Endothelial cell (in vitro differentiated cells): Measurements from ENCODE around the gene DYNC2H1. TPM values are rescaled to one million over a fixed set of nuclear protein-coding genes. Genes with fewer than 3 reads are reported as not detected.

Experiments
- DNase-seq: peaks from one replicate; pipeline ENCODE4 v3.0.0; 2021; ENCODE audit warnings: low spot score
- H3K27ac Mint-ChIP-seq: one replicate; pipeline ENCODE4 v1.8.0; 2021; ENCODE audit warnings: mixed read lengths, inconsistent platforms; ENCODE audit not compliant: unreplicated experiment
- H3K27me3 Mint-ChIP-seq: one replicate; pipeline ENCODE4 v1.8.0; 2021; ENCODE audit warnings: mild to moderate bottlenecking, moderate library complexity, mixed read lengths, inconsistent platforms; ENCODE audit not compliant: unreplicated experiment
- H3K36me3 Mint-ChIP-seq: one replicate; pipeline ENCODE4 v1.8.0; 2021; ENCODE audit warnings: mild to moderate bottlenecking, low read depth, mixed read lengths, inconsistent platforms; ENCODE audit not compliant: unreplicated experiment
- H3K4me1 Mint-ChIP-seq: one replicate; pipeline ENCODE4 v1.8.0; 2021; ENCODE audit warnings: mild to moderate bottlenecking, mixed read lengths, inconsistent platforms; ENCODE audit not compliant: unreplicated experiment
- H3K4me3 Mint-ChIP-seq: one replicate; pipeline ENCODE4 v1.8.0; 2021; ENCODE audit warnings: mild to moderate bottlenecking, mixed read lengths, inconsistent platforms; ENCODE audit not compliant: unreplicated experiment
- H3K9me3 Mint-ChIP-seq: one replicate; pipeline ENCODE4 v1.8.0; 2021; ENCODE audit warnings: mixed read lengths, inconsistent platforms; ENCODE audit not compliant: unreplicated experiment
- total RNA-seq: library from RNA; stranded (reverse); fragmentation: NEBNext Ultra II Directional; extraction: Animal tissue kit (Norgen Biotek cat#: 25700); gene quantifications from one replicate; pipeline ENCODE4 v1.2.1, GENCODE V29; 2021; ENCODE audit not compliant: unreplicated experiment
- TF ChIP-seq, protein P1 (sequence below): fragments of 200-600 bp; sonication (generic); IDR thresholded peaks from one replicate; pipeline ENCODE4 v1.5.0; 2021; ENCODE audit warnings: antibody characterized with exemption; ENCODE audit not compliant: unreplicated experiment

DYNC2H1 gene
- total RNA-seq, 1 donor from 2014 or later, result 7.9 TPM

DNA sequence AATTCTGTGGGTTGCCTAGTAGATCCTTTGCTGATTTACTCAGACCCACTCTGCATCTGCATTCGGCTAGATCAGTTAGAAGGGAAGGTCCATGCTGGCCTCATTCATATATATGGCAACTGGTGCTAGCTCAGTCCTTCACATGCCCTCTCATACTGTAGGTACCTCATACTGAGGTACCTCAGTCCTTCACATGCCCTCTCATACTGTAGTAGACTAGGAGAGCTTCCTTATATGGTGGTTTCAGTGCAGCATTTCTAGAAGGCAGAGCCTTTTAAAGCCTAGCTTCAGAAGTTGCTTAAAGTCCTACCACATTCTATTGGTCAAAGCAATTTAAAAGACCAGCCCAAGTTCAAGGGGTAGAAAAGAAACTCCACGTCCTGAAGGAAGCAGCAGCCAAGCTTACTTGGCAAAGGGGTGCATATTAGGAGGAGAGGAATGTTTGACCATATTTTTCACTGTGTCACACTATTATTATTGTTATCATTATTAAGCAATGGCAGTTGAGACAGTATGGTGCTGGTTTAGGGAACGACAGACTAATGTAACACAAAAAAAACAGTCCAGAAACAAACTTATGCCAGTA lies 356.4 kb downstream of the DYNC2H1 start:
- Mint-ChIP-seq H3K27me3 (no peaks in the 10 kb centered on the region), H3K4me1 (no peaks in the 10 kb centered on the region), H3K27ac (no peak overlapping the region), H3K9me3 (no peaks in the 10 kb centered on the region), H3K36me3 (no peaks in the 10 kb centered on the region), H3K4me3 (no peak overlapping the region)
- no peak for DNase-seq
- TF ChIP-seq, protein P1, sequence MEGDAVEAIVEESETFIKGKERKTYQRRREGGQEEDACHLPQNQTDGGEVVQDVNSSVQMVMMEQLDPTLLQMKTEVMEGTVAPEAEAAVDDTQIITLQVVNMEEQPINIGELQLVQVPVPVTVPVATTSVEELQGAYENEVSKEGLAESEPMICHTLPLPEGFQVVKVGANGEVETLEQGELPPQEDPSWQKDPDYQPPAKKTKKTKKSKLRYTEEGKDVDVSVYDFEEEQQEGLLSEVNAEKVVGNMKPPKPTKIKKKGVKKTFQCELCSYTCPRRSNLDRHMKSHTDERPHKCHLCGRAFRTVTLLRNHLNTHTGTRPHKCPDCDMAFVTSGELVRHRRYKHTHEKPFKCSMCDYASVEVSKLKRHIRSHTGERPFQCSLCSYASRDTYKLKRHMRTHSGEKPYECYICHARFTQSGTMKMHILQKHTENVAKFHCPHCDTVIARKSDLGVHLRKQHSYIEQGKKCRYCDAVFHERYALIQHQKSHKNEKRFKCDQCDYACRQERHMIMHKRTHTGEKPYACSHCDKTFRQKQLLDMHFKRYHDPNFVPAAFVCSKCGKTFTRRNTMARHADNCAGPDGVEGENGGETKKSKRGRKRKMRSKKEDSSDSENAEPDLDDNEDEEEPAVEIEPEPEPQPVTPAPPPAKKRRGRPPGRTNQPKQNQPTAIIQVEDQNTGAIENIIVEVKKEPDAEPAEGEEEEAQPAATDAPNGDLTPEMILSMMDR, result no peak

DNA sequence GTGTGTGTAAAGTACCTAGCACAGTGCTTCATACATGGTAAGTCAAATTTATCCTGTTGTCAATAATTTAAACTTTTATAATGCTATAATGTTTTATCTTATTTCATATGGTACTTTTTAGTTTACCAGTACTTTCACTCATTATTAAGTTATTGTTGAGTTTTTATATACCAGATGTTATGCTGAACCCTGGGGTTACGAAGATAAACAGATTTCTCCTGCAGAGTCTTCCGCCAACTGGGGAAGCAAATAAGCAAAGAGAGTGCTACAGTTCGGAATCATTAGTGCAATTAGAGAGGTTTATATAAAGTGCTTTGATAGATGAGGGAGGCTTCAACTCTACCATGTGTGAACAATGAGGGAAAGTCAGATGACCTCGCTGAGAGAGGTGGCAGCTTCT lies 362.3 kb downstream of the DYNC2H1 start:
- Mint-ChIP-seq H3K4me1 (no peaks in the 10 kb centered on the region), H3K4me3 (no peak overlapping the region), H3K27me3 (no peaks in the 10 kb centered on the region), H3K36me3 (no peaks in the 10 kb centered on the region), H3K9me3 (no peaks in the 10 kb centered on the region), H3K27ac (no peak overlapping the region)
- TF ChIP-seq, protein P1, result no peak
- no peak for DNase-seq

DNA sequence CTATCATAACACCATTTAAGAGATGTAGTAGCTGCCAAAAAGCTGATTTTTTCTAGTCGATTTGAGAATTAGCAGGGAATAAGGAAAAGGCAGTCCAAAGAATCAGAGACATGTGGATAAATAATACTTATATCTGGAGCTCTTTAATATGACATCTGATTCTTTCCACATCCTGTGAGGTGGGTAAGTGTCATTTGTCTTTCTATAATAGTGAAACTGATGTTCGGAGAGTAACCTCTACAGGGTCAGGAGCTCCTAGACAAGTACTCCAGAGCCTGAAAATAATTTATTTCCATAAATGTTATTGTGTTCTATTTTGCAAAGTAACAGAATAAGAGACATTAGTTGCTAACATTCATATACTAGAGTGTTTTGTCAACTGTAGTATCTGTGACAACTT lies 367.6 kb downstream of the DYNC2H1 start:
- Mint-ChIP-seq H3K9me3 (no peaks in the 10 kb centered on the region), H3K36me3 (no peaks in the 10 kb centered on the region), H3K4me3 (no peak overlapping the region), H3K27ac (no peak overlapping the region), H3K27me3 (no peaks in the 10 kb centered on the region), H3K4me1 (no peaks in the 10 kb centered on the region)
- DNase-seq, result no peak
- TF ChIP-seq, protein P1, result no peak

DNA sequence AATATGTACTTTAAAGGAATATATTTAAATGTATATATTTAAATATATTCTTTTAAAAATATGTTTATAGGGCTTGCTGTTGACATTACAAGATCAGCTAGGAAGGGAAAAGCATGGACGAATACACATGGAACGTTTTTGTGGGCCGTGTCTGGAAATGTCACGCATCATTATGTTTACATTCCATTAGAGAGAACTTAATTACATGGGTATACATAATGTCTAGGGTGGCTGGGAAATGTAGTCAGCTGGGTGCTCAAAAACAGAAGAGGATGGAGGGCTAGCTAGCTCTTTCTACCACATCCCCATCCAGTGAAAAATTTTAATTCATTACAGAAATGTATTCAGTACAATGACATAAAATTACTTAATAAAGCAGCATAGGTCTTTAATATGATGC lies 371.2 kb downstream of the DYNC2H1 start:
- H3K9me3 Mint-ChIP-seq, result no peaks in the 10 kb centered on the region
- H3K4me3 Mint-ChIP-seq, result no peak overlapping the region
- no peaks in the 10 kb centered on the region for H3K4me1 Mint-ChIP-seq
- no peaks in the 10 kb centered on the region for H3K27me3 Mint-ChIP-seq
- no peaks in the 10 kb centered on the region for H3K36me3 Mint-ChIP-seq
- no peak overlapping the region for H3K27ac Mint-ChIP-seq
- TF ChIP-seq, protein P1, result no peak
- no peak for DNase-seq

DNA sequence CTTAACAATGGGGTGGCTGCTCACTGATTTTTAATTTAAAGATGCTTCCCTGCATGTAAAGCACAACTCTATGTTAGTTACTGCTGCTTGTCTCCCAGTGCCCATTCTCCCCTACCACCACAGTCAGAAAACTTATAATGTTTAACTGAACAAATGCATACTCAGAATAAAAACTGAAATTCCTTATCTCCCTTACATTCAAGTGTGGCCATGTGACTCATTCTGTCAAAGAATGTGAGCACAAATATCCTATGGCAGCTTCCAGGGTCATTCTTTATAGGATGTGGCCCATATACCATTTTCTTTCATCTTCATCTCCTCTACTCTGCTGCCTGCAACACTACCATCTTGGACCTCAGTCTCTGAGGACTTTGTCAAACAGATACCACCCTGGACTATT lies 374.8 kb downstream of the DYNC2H1 start:
- Mint-ChIP-seq H3K27ac (no peak overlapping the region), H3K27me3 (no peaks in the 10 kb centered on the region), H3K4me1 (no peaks in the 10 kb centered on the region), H3K9me3 (no peaks in the 10 kb centered on the region), H3K4me3 (no peak overlapping the region), H3K36me3 (no peaks in the 10 kb centered on the region)
- no peak for DNase-seq
- TF ChIP-seq, protein P1, result no peak
